Neural cell (in vitro differentiated cells): ENCODE measurements around the gene PGS1.

Source experiments
- EP300 ChIP-seq: fragments of 450-650 bp; conservative IDR thresholded peaks from 2 replicates; pipeline ENCODE4 v1.6.1; 2014; ENCODE audit warnings: antibody characterized with exemption, mild to moderate bottlenecking, moderate library complexity; ENCODE audit not compliant: poor library complexity, severe bottlenecking
- EZH2 ChIP-seq: fragments of 200-600, 300-800 bp; shearing (Covaris generic), sonication (generic); IDR thresholded peaks from 2 replicates; pipeline ENCODE4 v1.6.1; 2014; ENCODE audit warnings: antibody characterized with exemption, low read length, borderline replicate concordance, mild to moderate bottlenecking; ENCODE audit not compliant: insufficient read depth, poor library complexity, severe bottlenecking
- RAD21 ChIP-seq: fragments of 450-650 bp; conservative IDR thresholded peaks from 2 replicates; pipeline ENCODE4 v1.6.1; 2014; ENCODE audit warnings: antibody characterized with exemption, mild to moderate bottlenecking, moderate library complexity
- SMC3 ChIP-seq: fragments of 450-650 bp; conservative IDR thresholded peaks from 2 replicates; pipeline ENCODE4 v1.6.1; 2014; ENCODE audit warnings: antibody characterized with exemption, mild to moderate bottlenecking, moderate library complexity; ENCODE audit not compliant: poor library complexity
- TAF1 ChIP-seq: IDR thresholded peaks from 2 replicates; pipeline ENCODE4 v1.6.1; 2012; ENCODE audit warnings: low read depth
- TF ChIP-seq, protein P1 (sequence below): fragments of 450-650 bp; IDR thresholded peaks from 2 replicates; pipeline ENCODE4 v1.5.1; 2014; ENCODE audit warnings: antibody characterized with exemption, mild to moderate bottlenecking, moderate library complexity; ENCODE audit not compliant: poor library complexity, severe bottlenecking
- TF ChIP-seq, protein P2 (sequence below): IDR thresholded peaks from 2 replicates; pipeline ENCODE4 v1.6.1; 2012; ENCODE audit warnings: borderline replicate concordance

DNA sequence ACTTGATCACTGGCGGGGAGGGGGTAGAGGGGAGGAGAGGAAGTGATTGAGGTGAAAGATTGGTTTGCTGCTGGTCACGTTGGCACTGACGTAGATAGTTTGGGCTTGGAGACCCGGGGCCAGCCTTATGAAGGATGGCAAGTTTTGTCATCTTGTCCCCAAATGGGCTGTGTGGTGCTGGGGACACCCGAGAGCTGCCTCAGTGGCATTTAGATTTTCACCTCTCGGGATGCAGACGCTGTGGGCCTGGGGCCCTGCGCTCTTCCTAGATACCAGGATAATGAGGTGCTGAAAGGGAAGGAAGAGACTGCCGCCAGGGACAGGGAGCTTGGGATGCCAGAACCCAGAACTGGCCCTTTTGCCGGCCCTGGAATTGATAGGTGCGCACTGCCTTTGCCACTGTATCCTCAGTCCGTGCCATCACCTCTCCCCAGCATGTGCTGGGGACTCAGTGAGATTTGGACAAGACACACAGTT, 17.2 kb upstream of the PGS1 start:
- TF ChIP-seq EZH2 (no peak), EP300 (no peak), TAF1 (no peak), RAD21 (no peak), SMC3 (no peak)
- TF ChIP-seq, protein P1, sequence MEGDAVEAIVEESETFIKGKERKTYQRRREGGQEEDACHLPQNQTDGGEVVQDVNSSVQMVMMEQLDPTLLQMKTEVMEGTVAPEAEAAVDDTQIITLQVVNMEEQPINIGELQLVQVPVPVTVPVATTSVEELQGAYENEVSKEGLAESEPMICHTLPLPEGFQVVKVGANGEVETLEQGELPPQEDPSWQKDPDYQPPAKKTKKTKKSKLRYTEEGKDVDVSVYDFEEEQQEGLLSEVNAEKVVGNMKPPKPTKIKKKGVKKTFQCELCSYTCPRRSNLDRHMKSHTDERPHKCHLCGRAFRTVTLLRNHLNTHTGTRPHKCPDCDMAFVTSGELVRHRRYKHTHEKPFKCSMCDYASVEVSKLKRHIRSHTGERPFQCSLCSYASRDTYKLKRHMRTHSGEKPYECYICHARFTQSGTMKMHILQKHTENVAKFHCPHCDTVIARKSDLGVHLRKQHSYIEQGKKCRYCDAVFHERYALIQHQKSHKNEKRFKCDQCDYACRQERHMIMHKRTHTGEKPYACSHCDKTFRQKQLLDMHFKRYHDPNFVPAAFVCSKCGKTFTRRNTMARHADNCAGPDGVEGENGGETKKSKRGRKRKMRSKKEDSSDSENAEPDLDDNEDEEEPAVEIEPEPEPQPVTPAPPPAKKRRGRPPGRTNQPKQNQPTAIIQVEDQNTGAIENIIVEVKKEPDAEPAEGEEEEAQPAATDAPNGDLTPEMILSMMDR, result no peak
- TF ChIP-seq, protein P2, sequence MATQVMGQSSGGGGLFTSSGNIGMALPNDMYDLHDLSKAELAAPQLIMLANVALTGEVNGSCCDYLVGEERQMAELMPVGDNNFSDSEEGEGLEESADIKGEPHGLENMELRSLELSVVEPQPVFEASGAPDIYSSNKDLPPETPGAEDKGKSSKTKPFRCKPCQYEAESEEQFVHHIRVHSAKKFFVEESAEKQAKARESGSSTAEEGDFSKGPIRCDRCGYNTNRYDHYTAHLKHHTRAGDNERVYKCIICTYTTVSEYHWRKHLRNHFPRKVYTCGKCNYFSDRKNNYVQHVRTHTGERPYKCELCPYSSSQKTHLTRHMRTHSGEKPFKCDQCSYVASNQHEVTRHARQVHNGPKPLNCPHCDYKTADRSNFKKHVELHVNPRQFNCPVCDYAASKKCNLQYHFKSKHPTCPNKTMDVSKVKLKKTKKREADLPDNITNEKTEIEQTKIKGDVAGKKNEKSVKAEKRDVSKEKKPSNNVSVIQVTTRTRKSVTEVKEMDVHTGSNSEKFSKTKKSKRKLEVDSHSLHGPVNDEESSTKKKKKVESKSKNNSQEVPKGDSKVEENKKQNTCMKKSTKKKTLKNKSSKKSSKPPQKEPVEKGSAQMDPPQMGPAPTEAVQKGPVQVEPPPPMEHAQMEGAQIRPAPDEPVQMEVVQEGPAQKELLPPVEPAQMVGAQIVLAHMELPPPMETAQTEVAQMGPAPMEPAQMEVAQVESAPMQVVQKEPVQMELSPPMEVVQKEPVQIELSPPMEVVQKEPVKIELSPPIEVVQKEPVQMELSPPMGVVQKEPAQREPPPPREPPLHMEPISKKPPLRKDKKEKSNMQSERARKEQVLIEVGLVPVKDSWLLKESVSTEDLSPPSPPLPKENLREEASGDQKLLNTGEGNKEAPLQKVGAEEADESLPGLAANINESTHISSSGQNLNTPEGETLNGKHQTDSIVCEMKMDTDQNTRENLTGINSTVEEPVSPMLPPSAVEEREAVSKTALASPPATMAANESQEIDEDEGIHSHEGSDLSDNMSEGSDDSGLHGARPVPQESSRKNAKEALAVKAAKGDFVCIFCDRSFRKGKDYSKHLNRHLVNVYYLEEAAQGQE, result no peak
